ENCODE results near the gene COPB2. TPM values are rescaled to one million over a fixed set of nuclear protein-coding genes. Genes with fewer than 3 reads are reported as not detected.

Gene COPB2
- total RNA-seq, 1 donor from 2014 or later = 113 TPM

DNA sequence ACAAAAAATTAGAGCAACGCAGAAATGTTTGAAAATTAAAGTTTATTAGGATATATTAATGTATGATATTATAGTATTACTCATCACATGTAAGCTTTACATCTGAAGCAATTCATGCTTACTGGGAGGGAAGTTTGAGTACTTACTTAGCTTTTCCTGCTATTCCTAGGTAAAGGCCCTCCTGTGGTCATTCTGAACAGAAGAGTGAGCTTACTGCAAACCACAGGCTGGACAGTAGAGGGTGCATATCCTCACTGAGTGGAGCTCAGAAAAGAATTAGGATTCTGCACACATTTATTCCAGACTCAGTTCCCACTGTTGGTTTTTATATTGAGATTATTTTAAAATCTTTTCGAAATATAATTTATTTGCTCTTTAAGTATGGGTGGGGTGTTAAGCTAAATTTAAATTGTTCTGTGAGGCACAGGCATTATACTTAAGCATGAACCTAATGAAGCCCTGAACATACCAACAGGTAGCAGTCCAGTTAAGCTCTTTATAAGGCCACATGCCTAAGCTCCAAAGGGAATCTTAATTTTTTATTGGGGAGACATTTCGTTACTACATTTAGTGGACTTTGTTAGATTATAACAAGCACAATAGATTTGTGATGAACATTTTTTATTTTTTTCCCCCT is 35.4 kb downstream of the COPB2 start:
- peak; percentile 26 for DNase-seq (ENCODE audit: low read depth, low spot score)
- Mint-ChIP-seq H3K4me3 (no peak overlapping the region), H3K4me1 (peaks cover 11% of the 10 kb centered on the region), H3K27me3 (ENCODE audit: low read depth) (no peaks in the 10 kb centered on the region), H3K36me3 (ENCODE audit: low read depth) (peaks cover 26% of the 10 kb centered on the region), H3K27ac (ENCODE audit: unreplicated experiment) (no peak overlapping the region), H3K9me3 (no peaks in the 10 kb centered on the region)
- TF ChIP-seq, protein P1, sequence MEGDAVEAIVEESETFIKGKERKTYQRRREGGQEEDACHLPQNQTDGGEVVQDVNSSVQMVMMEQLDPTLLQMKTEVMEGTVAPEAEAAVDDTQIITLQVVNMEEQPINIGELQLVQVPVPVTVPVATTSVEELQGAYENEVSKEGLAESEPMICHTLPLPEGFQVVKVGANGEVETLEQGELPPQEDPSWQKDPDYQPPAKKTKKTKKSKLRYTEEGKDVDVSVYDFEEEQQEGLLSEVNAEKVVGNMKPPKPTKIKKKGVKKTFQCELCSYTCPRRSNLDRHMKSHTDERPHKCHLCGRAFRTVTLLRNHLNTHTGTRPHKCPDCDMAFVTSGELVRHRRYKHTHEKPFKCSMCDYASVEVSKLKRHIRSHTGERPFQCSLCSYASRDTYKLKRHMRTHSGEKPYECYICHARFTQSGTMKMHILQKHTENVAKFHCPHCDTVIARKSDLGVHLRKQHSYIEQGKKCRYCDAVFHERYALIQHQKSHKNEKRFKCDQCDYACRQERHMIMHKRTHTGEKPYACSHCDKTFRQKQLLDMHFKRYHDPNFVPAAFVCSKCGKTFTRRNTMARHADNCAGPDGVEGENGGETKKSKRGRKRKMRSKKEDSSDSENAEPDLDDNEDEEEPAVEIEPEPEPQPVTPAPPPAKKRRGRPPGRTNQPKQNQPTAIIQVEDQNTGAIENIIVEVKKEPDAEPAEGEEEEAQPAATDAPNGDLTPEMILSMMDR (conservative IDR thresholded peaks at IDR 0.05) = peak; percentile 72

DNA sequence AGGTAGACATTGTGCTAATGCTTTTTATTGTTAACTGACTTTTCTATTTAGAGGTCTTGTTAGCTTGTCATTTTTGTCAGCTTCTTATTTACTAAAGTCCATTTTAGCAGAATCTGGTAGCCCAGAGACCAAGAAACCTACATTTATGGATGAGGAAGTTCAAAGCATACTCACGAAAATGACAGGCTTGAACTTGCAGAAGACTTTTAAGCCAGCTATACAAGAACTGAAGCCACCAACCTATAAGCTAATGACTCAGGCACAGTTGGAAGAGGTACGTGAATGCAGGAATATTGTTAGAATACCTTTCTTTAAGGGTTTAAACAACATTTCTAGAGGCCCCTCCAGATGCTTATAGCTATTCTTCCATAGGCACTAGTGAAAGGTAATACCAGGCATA is 42.7 kb downstream of the COPB2 start:
- Mint-ChIP-seq H3K36me3 (ENCODE audit: low read depth) (peaks cover 7% of the 10 kb centered on the region), H3K4me3 (no peak overlapping the region)
- TF ChIP-seq, protein P1 (conservative IDR thresholded peaks at IDR 0.05) = no peak

DNA sequence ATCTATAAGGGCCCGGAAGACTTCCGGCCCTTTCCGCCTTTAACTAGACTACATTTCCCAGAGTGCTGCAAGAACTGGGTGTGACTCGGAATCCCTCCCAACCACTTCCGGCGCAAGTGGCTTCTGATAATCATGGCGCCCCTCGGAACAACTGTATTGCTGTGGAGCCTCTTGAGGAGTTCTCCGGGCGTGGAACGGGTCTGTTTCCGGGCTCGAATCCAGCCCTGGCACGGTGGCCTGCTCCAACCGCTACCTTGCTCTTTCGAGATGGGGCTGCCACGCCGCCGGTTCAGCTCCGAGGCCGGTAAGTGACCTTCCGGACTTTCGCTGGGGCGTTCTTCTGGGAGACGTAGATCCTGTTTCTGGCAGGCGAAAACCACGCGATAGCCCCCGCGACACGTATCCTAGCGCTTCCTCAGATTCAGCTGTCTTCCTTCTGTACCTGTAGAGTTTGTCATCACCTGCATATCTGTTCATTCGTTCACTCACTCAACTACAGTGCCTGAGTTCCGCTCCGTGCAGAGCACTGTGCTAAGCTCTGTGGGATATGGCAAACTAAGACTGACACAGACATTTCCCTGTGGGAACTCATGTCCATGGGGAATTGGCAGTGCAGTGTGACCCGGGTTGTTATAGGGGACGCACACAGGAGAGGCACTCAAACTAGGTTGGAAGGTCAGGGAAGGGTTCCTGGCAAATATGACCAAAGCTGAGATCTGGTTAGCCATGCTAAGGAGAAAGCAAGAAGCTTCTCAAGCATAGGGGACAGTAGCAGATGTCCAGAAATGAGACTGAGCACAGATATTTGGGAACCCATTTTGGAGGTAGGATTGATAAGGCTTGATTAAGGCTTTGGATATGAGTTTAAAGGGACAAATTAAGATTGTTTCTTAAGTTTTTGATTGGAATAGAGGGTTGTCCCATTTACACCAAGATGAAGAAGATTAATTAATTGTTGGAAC is 45.3 kb downstream of the COPB2 start, which contains the start of gene MRPS22:
MRPS22 (plus strand) TSS at position 126 of the 962 bp plus-strand sequence; CDS start at position 133, 7 bp downstream.
- no peaks in the 10 kb centered on the region for H3K4me1 Mint-ChIP-seq
- peak; percentile 57 for DNase-seq (ENCODE audit: low read depth, low spot score)
- TF ChIP-seq, protein P1 (conservative IDR thresholded peaks at IDR 0.05) = no peak
- H3K27me3 Mint-ChIP-seq (ENCODE audit: low read depth) = peaks cover 40% of the 10 kb centered on the region
- peaks cover 3% of the 10 kb centered on the region for H3K36me3 Mint-ChIP-seq (ENCODE audit: low read depth)
- no peak within 1 kb of the TSS for H3K4me3 Mint-ChIP-seq
- H3K27ac Mint-ChIP-seq (ENCODE audit: unreplicated experiment) = no peak within 1 kb of the TSS
- H3K9me3 Mint-ChIP-seq = peaks cover 4% of the 10 kb centered on the region

More for the DNA sequence above, 42.7 kb downstream of the COPB2 start:
- DNase-seq (ENCODE audit: low read depth, low spot score) = no peak
- Mint-ChIP-seq H3K9me3 (peaks cover 4% of the 10 kb centered on the region), H3K27ac (ENCODE audit: unreplicated experiment) (no peak overlapping the region), H3K27me3 (ENCODE audit: low read depth) (peaks cover 14% of the 10 kb centered on the region), H3K4me1 (no peaks in the 10 kb centered on the region)

DNA sequence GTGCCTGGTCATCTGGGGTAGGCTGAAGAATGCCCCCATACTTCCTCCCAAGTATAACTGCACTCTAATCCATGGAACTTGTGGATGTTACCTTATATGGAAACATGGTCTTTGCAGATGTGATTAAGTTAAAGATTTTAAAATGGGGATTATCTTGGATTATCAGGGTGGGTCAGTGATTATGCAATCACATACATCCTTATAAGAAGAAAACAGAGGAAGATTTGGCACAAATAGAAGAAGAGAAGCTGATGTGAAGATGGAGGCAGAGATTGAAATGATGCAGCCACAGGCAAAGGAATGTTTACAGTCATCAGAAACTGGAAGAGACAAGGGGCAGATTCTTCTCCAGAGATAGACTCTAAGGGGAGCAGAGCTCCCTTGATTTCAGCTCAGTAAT is 47.4 kb downstream of the COPB2 start:
- no peak overlapping the region for H3K27ac Mint-ChIP-seq (ENCODE audit: unreplicated experiment)
- peaks cover 60% of the 10 kb centered on the region for H3K27me3 Mint-ChIP-seq (ENCODE audit: low read depth)
- no peaks in the 10 kb centered on the region for H3K4me1 Mint-ChIP-seq
- DNase-seq (ENCODE audit: low read depth, low spot score) = no peak
- TF ChIP-seq, protein P1 (conservative IDR thresholded peaks at IDR 0.05) = no peak
- H3K9me3 Mint-ChIP-seq = peaks cover 4% of the 10 kb centered on the region
- no peak overlapping the region for H3K4me3 Mint-ChIP-seq
- H3K36me3 Mint-ChIP-seq (ENCODE audit: low read depth) = peaks cover 3% of the 10 kb centered on the region

DNA sequence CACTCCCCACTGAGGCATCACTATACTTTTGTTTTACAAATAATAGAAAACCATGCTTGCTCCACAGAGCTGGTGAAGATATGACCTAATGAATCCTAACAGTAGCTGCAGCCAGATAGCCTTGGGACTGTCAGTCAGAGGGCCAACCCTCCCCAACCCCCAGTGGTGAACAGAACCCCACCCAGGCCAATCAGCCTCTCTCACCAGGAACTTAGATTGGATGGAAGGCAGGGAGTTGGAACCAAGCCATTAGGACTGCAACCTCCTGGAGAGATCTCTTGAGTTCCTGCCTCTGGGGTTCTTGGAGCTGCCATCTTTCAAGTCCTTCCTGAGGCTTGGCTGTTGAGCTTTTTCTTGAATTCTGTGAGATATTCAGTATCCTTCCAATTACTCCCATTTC is 48.7 kb downstream of the COPB2 start:
- Mint-ChIP-seq H3K36me3 (ENCODE audit: low read depth) (peaks cover 3% of the 10 kb centered on the region), H3K4me1 (no peaks in the 10 kb centered on the region), H3K27ac (ENCODE audit: unreplicated experiment) (no peak overlapping the region), H3K9me3 (peaks cover 4% of the 10 kb centered on the region), H3K27me3 (ENCODE audit: low read depth) (peaks cover 63% of the 10 kb centered on the region), H3K4me3 (no peak overlapping the region)
- no peak for DNase-seq (ENCODE audit: low read depth, low spot score)
- TF ChIP-seq, protein P1 (conservative IDR thresholded peaks at IDR 0.05) = no peak
